Hair follicle dermal papilla cell (primary cell): ENCODE data around the gene OR51E2. TPM values are rescaled to one million over a fixed set of nuclear protein-coding genes. Genes with fewer than 3 reads are reported as not detected.

Source experiments
- total RNA-seq: library from RNA; depleted of rRNA; stranded (reverse); fragments of >200 nt; gene quantifications from 2 replicates; pipeline ENCODE4 v1.2.3, GENCODE V29; 2012

Gene OR51E2, protein sequence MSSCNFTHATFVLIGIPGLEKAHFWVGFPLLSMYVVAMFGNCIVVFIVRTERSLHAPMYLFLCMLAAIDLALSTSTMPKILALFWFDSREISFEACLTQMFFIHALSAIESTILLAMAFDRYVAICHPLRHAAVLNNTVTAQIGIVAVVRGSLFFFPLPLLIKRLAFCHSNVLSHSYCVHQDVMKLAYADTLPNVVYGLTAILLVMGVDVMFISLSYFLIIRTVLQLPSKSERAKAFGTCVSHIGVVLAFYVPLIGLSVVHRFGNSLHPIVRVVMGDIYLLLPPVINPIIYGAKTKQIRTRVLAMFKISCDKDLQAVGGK
- total RNA-seq, result 0.12 TPM in 1 of 2 replicates, not detected in the other

DNA sequence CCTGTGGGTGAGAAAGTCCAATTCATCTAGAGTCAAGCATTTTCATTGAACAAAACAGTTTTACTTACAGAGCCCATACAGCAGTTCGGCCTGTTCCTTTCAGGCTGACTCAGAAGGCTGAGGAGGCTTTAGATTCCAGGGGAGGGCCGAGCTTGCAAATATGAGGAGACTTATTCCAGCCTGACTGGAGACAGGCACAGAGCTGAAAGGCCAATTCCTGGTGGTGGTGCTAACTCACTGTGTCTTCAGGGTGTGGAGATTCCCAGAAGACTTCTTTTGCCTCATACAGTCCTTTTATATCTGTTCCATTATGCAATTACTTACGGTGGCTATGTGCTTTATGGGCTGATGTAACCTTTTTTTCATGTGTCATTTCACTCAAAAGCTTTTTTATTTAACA, at the start of gene OR51E2:
OR51E2 (minus strand) TSS at position 269 of the 400 bp plus-strand sequence. CDS start 15,142 bp downstream, outside the sequence.

DNA sequence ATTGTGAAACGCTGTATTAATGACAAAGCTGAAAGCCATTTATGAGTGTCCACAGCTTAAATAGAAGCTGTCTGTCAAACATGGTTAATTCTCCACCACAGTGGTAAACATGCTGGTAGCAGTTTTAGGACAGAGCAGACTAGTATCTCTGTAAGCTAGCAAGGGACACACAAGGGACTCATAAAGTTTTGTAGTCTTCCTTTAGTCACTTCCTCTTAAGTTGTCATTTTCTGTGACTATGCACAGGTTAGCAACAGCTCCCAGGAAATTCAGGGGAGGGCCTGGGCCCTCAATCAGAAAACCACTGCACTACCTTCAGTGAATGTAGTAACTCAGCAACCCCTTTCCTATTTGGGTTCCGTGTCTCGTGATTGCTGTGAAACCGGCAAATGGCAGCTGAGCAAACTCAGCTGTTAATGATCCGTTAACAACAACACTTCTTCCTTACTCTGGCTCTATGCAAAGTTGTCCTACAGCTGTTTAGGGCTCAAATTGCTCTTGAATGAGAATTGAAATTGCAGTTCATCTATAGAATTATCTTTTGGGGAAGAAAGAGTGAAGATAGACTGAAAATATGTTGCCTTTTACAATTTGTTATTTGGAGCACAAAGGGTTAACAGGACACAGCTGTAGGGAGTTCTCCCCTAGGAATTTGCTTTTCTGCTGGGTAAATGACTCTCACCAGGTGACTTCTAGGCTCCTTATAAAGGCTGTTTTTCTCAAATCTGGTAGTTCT, 6.6 kb upstream of the OR51E2 start, which contains the start of gene MMP26:
MMP26 (plus strand) TSS at position 731 of the 736 bp plus-strand sequence.

DNA sequence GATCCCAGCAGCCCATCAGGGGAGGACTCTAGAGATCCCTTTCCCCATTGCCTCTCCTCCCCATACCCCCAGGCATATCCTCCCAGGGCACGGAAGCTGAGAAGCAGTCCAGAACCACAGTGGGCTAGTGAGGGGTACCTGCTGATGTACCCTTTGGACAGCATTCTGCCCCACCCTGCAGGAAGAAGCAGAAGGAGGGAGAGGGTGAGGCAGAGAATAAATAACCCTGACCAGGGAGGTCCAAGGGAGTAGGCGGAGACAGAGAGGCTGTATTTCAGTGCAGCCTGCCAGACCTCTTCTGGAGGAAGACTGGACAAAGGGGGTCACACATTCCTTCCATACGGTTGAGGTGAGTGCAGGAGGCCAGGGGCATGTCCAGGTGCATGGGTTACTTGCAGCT, 54.0 kb downstream of the OR51E2 start, which contains the start of gene OR51E1:
OR51E1 (plus strand) TSS at position 301 of the 400 bp plus-strand sequence. CDS start 8,545 bp downstream, outside the sequence.

DNA sequence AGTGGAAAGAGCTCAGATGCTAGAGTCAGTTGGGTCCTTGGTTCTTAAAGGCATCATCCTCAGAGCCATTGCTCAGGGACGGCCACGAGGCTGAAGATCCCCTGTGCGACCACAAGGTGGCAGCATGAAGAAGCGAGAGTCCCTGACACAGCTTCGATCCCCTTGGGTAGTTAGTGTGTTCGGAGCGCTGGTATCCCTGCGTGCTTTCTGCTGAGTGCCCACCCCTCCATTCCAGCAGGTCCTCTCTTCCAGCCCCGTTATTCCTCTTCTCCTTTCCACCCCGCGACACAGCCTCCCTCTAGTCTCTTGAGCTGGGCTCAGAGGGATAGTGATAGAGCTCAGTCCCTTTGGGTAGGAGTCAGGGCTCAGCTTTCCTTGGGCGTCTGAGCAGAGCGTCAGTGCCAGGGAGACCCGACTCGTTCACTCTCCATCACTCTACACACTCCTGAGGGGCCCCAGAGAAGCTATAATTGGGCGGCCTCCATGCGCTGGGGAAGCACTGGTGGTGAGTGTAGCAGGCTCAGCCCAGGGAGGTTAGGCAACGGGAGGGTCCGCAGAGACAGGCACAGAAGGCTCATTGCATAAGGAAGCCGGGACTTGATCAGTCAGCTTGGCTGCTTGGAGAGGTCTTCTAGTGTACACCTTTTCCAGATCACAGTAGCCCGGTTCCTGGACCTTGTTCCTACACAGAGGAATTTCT, 60.5 kb downstream of the OR51E2 start, which contains the start of gene OR51D1:
OR51D1 (plus strand) TSS at position 516 of the 700 bp plus-strand sequence. CDS start 2,314 bp downstream, outside the sequence.

Other genes with a start within 250 kb of the OR51E2 start
- not detected in 2 replicates for gene OR52K2, start 248.6 kb downstream of the OR51E2 start, total RNA-seq
- gene OR52K1, start 215.2 kb downstream of the OR51E2 start, total RNA-seq, result not detected in 2 replicates
- not detected in 2 replicates for gene OR52M1, start 152.7 kb downstream of the OR51E2 start, total RNA-seq
- gene OR52I2, start 116.1 kb downstream of the OR51E2 start, total RNA-seq, result not detected in 2 replicates
- gene OR52I1, start 103.8 kb downstream of the OR51E2 start, total RNA-seq, result not detected in 2 replicates
- 10.2 and 10.9 TPM in 2 replicates for gene TRIM68, start 89.6 kb downstream of the OR51E2 start, total RNA-seq
- not detected in 2 replicates for gene OR51D1, start 60.4 kb downstream of the OR51E2 start, total RNA-seq
- gene OR51E1, start 53.9 kb downstream of the OR51E2 start, total RNA-seq, result not detected in 2 replicates
- gene MMP26, start 6.9 kb upstream of the OR51E2 start, total RNA-seq, result not detected in 2 replicates
- not detected in 2 replicates for gene OR51F1, start 72.1 kb upstream of the OR51E2 start, total RNA-seq
- gene OR52R1, start 106.5 kb upstream of the OR51E2 start, total RNA-seq, result not detected in 2 replicates
- not detected in 2 replicates for gene OR51F2, start 123.5 kb upstream of the OR51E2 start, total RNA-seq
- not detected in 2 replicates for gene OR51S1, start 151.4 kb upstream of the OR51E2 start, total RNA-seq
- gene OR51T1, start 184.0 kb upstream of the OR51E2 start, total RNA-seq, result not detected in 2 replicates
- not detected in 2 replicates for gene OR51A7, start 205.9 kb upstream of the OR51E2 start, total RNA-seq
- not detected in 2 replicates for gene OR51G2, start 221.5 kb upstream of the OR51E2 start, total RNA-seq
- not detected in 2 replicates for gene OR51G1, start 226.5 kb upstream of the OR51E2 start, total RNA-seq
- not detected in 2 replicates for gene OR51A4, start 249.8 kb upstream of the OR51E2 start, total RNA-seq